ENCODE measurements around the gene SLC22A1.
"Not testable (repeated sequence)": the region's sequence is repeated elsewhere in the genome, so short reads cannot be mapped to it uniquely, and the experiment has no call there.

Gene SLC22A1

DNA sequence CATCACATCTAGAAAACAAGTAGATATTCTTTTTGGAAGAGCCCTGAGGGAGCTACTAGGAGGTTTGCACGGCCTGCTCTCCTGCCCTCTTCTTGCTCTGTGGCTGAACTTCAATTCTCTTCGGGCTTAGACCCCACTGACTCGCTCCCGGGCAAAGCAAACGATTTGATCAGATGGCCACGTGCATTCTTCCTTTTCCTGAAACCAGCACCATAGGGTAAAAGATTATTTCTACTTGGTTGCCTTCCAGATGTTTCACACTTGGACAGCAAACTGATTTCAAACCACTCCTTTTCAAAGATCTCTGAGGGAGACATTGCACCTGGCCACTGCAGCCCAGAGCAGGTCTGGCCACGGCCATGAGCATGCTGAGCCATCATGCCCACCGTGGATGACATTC is at the start of gene SLC22A1:
TSS of gene SLC22A1 (plus strand) at position 258 of the 400 bp plus-strand sequence. CDS start at position 379, 121 bp downstream.
- no peak for DNase-seq (ENCODE audit: low read depth)

DNA sequence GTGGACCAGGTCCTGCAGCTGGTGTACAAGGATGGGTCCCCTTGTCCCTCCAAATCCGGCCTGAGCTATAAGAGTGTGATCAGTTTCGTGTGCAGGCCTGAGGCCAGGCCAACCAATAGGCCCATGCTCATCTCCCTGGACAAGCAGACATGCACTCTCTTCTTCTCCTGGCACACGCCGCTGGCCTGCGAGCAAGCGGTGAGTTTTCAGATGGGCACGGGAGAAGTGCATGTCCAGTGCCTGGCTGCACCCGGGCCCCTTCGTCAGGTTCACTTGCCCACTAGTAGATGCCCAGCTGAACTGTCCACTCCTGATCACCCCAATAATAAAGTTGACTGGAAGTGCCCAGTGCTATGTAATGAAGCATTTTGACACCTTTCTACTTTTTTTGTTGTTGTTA is 48.3 kb upstream of the SLC22A1 start:
- DNase-seq (ENCODE audit: low read depth) = no peak

DNA sequence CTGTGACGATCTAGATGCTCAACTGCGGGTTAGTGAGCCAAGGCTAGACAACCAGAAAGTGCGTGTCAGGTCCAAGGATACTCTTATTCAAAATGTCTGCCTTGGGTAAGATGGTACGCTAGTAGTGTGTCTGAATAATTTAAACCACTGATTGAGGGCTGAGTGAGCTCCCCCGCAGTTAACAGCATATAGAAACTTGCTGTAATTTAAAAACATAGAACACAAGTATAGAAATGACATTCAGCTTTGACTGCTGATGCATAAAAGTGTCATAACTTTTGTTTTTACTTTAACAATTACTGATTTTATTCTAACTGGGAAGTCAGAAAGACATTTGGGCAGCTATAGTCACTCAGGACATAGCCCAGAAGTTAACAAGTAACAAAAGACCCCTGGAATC is 45.6 kb upstream of the SLC22A1 start:
- DNase-seq (ENCODE audit: low read depth) = no peak

DNA sequence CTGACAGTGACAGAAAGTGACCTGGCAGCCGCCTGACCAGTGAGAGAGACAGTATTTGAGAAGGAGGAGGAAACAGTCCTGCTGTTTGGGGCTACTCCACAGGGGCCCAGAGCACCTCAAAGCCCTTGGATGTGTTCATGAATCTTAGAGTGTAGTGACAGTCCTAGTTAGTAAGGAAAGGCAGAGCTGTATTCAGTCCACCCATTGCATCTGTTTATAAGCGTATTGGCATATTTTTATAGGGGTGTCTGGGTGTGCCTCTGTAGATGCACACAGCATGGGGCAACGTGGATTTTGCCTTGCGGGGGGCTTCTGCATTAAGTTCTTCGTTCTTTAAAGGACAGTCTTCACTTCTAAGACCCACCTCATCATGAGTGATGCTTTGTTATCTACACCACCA is 44.6 kb upstream of the SLC22A1 start:
- DNase-seq (ENCODE audit: low read depth) = no peak

DNA sequence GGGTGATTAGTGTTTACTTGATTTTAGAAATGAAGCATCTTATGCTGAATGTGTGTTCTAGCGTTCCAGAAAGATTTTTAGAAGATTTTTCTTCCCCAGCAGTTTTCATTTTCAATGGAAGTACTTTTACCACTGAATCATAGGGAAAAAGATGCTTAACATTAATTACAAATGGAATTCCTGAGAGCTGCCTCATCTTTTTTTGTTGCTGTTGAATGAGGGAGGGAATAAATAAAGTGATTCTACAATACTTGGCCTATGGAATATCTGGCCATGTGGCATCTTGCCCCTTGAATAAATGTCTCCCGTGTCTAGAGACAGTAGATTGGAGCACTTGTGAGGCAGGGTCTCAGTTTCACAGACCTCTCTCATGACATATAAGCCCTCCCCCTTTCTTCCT is 44.1 kb upstream of the SLC22A1 start:
- DNase-seq (ENCODE audit: low read depth) = peak; percentile 68

DNA sequence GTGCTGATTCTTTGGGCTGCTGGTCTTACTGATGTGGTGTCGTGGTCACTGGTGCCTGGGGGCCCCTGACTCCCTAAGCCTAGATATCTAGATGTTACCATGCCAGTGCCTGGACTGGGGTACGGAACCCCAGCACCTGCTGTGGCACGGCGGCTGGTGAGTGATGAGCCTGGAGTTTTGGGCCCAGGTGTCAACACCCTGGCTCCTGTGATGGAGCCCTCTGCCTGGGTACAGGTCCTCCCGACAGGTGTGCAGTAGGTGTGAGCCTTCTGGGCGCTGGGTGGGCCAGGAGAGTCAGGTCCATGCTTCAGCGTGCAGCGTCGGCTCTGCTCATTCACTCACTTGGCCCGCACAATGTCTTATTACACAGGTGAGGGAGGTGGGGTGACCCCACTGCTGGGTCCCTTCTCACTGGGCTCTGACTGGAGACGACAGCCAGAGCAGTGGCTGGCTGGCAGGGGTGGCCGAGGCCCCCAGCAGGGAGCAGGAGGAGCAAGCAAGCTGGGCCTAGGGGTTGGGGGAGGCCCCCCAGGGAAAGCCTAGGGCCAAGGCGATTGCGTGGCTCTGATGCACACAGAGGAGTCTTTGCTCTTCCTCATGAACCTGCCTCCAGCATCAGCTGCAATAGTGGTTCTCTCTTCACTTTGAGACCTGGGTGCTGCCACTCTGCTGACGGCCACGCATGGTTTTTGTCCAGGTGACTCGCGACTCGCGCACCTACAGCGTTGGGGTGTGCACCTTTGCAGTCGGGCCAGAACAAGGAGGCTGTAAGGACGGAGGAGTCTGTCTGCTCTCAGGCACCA is 42.5 kb upstream of the SLC22A1 start:
- DNase-seq (ENCODE audit: low read depth) = no peak

DNA sequence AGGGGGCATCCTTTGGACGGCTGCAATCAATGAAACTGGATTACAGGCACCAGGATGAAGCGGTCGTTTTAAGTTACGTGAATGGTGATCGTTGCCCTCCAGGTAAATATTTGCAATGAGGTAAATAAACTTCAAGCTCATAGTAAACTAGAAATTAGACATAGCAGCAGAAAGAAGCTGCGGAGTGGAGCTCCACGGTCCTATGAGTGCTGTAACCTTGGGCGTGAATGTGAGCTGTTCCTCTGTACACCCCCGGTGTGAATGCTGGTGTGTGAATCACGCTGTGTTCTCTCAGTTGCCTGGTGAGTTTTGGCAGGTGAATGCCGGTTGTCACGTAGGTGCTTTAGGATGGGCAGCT is 42.0 kb upstream of the SLC22A1 start:
- no peak for DNase-seq (ENCODE audit: low read depth)

DNA sequence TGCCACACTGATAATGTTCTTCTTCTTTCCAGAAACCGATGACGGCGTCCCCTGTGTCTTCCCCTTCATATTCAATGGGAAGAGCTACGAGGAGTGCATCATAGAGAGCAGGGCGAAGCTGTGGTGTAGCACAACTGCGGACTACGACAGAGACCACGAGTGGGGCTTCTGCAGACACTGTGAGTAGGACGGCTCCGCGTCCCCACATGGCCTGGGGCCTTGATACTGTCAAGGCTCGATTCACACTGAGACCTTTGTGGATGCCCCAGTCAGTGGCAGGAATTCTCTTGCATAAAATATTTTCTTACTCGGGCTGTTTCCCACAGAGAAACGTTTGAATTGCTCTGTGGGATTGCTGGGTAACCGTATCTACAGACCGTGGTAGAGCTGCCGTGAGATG is 41.5 kb upstream of the SLC22A1 start:
- no peak for DNase-seq (ENCODE audit: low read depth)

DNA sequence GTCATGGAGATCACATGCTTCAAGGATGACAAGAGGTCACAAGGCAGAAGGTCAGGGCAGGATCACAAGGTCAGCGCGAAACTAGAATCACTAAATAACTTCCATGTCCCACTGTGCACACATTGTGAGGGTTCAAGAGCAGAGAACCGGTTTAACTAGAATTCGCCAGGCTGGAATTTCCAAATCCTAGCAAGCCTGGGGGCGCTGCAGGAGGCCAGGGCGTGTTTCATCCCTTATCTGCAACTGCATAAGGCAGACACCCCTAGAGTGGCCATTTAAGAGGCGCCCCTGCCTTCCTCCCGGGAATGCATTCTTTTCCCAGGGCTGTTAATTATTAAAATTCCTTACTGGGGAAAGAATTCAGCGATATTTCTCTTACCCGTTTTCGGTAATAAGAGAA is 40.2 kb upstream of the SLC22A1 start:
- DNase-seq (ENCODE audit: low read depth) = no peak

DNA sequence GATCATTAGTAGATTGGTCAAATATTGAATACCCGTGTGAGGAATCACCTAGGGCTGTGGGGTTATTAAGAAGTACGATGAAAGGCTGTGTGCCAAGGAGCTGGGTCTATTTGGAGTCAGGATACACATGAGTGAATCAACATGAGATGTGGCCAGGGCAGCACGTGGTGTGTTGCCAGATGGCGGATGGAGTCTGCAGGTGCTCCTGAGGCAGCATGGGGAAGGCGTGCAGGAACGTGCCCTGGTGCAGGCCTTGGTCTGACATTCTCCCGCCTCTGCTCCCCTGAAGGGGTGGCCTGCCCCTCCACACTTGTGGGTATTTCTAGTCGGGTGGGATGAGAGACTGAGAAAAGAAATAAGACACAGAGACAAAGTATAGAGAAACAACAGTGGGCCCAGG is 39.0 kb upstream of the SLC22A1 start:
- no peak for DNase-seq (ENCODE audit: low read depth)

DNA sequence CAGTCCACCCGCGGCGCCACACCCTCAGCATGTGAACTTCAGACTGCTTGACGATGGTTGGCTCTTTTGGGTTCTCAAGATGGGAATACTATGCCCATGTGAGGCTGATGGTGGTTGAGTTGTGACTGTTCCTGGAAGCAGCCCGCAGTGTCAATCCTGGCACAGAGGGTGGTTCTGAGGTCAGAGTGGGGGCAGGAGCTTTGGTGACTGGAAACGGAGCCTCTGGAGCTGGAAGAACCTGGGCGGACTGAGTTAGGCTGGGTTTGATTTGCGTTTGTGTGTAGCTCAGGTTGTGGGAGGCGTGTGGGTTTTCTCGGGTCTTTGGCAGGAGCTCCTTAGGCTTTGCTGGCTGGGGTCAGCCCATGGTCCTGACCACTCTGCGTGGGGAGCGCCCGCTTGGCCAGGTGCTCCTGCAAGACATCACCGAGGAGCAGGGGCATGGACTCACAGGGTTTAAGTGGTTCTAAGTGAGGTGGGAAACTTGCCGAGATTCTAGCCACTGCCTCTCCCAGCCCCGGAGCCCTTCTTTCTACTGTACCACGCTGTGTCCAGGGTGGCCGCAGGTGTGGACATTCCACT is 37.3 kb upstream of the SLC22A1 start:
- DNase-seq (ENCODE audit: low read depth) = no peak

DNA sequence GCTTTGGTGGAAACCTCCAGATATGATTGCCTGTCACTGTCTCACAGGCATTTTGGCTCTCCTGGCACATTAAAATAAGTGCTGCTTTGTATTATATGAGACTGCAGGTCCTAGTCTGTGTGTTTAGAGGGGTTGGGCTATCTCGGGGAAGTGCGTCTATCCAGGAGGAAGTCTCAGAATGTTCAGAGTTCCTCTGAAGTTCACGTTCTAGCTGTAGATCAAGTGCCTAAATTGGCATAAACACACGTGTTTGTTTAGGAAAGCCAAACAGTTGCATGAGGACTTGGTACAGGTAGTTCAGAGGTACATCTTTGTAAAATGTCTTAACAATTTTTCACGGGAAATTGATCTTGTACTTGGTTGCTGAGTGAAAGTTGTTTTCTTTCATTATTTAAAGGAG is 36.4 kb upstream of the SLC22A1 start:
- no peak for DNase-seq (ENCODE audit: low read depth)

DNA sequence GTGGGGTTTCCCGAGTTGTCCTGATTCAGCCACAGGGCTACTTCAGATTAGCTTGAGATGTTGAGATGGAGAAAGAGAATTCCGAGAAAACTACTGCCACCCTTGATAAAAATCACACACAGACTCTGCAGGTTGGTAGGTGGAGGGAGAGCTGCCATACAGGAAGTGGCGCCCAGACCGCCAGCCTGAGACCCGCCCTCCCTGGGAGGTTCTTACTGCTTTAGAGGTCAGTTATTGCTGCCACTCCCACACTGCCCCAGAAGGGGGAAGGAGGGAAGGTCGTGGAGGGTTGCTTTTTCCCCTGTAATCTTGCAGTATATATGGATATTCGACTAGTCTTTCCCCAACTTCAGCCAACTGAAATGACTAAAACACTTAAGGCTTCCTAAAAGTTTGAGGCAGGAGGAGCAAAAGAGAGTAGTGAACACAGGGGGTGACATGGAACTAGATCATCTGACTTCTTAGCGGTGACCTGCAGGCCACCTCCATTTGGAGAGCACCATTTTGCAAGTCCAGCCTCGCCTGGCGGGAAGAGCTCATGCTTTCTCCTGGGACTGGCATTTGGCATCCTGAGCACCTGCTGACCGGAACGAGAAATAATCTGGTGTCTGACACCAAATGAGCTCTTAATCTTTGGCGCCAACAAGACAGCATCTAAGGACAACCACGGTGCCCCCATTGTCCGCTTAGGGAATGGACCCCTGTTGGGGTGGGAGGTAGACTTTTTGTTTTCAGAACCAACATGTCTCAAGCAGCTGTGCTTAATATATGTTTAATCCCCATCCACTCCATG is 35.7 kb upstream of the SLC22A1 start:
- DNase-seq (ENCODE audit: low read depth) = no peak

DNA sequence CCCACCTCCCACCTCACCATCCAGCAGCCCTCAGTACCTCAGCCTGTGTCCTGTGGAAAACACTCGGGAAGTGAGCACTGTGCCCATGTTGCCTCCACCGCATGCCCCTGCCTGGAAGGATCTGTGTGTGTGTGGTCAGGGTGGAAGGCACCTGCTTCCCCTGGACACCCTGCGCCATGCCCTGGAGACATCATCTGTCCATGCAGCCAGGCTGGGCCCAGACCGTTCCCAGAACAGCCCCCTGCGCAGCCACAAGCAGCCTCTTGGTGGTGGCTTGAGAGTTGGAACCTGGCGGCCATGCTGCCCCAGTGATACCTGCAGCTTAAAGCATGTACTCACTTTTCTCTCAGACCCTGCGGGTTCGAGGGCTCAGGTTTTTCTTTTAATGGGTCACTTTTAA is 34.9 kb upstream of the SLC22A1 start:
- DNase-seq (ENCODE audit: low read depth) = no peak

DNA sequence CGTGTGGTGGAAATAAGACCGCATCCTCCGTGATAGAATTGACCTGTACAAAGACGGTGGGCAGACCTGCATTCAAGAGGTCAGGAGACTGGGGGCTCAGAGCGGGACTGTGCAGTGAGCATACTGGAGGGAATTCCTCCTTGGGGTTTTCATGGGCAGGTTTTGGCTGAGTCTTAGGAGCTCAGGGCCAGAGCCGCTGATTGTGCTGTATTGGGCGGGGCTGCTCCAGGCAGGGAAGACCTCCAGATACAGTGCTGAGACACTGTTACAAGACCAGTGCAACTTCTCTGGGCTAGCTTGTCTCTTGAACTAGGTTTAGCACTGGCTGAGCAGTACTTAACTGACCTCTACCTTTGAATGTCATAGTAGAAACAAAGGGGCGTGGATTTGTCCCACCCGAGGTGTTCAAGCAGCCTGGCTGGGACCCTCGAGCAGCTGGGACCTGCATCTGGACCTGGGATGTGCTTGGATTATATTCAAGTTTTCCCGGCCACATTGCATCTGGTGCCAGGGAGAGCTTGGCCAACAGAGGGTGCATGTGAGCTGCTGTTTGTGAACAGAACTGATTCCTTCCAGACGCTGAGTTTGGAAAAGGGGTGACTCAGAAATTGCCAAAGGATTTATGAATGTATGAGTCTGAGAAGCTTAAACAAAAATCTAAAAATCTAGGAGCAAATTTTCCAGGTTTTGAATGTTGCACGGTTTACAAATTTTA is 33.4 kb upstream of the SLC22A1 start:
- DNase-seq (ENCODE audit: low read depth) = peak; percentile 88

DNA sequence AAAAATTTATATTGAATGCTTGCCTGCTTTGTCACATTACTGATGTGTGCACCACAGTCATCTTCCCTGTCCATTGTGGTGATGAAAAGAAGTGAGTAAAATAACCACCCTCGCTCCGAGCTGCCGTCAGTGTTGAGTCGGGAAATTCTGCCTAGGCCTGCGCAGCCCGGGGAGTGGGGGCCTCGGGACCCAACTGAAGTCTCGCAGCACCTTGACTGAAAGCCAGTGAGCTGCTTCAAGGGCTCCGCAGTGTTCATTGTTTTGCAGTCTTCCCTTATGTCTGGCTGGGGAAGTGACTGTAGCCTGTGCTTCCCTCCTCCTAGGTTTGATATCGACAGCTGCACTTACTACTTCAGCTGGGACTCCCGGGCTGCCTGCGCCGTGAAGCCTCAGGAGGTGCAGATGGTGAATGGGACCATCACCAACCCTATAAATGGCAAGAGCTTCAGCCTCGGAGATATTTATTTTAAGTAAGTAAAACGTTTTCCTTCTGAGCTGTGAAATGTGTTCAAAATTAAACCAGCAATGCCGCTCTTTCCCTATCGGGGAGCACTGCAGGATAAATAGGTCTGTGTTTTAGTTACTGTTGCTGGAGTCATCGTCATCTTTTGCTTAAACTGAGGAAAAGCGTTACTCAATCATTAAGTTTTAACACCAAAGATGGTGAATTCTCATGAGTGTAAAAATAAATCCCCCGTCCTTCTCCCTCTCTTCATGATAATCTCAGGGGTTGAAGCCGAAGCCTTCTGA is 32.7 kb upstream of the SLC22A1 start:
- DNase-seq (ENCODE audit: low read depth) = no peak

DNA sequence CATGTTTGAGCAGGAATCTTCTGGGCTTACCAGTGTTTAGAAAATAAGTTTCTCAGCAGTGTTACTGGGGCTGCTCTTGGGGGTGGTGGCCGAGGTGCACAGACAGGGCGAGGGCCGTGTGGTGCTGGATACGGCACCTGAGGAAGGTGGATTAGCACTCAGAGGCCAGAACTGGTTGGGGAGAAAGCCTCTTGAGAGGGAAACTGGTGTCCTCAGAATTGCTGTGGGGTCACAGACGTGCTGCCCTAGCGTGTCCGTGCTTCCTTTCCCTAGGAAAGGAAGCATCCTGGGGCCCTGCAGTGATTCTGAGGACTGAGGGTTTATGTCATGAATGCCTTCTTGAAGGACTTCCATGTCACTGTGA is 32.1 kb upstream of the SLC22A1 start:
- no peak for DNase-seq (ENCODE audit: low read depth)

DNA sequence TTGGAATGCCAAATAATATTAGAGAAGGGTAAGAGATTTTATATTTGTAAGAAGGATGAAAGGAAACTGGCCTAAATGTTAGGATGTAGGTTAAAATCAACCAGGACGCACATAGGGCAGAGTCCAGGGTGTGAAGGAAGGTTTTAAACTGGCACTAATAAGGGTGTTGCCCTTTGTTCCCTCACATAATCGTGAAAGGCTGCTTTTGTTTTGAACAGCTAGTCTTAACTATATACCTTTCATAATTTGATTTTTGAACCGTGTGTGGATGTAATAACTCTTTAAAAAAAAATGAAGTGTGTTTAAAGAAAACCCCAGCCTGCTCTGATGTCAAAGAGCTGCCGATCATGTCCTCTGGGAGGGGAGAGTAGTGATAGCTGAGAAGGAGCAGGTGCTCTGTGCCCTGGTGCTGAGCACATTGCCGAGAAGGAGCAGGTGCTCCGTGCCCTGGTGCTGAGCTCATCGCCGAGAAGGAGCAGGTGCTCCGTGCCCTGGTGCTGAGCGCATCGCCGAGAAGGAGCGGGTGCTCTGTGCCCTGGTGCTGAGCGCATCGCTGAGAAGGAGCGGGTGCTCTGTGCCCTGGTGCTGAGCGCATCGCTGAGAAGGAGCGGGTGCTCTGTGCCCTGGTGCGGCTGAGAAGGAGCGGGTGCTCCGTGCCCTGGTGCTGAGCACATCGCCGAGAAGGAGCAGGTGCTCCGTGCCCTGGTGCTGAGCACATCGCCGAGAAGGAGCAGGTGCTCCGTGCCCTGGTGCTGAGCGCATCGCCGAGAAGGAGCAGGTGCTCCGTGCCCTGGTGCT is 31.0 kb upstream of the SLC22A1 start:
- not testable (repeated sequence) for DNase-seq (ENCODE audit: low read depth)

DNA sequence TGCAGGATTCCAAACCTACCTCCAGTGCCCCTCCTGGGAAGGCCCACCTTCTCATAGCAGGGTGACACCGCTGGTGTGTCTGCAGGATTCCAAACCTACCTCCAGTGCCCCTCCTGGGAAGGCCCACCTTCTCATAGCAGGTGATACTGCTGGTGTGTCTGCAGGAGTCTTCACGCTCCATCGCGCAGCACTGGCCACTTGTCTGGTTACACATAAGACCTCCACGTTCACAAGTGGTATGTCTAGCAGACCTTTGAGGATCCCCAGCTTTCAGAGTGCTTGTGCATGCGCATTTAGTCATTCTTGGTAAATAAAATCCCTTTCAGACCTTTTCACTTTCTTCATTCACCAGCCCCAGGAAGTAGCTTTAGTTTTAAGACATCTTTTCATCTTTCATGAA is 29.4 kb upstream of the SLC22A1 start:
- DNase-seq (ENCODE audit: low read depth) = not testable (repeated sequence)

DNA sequence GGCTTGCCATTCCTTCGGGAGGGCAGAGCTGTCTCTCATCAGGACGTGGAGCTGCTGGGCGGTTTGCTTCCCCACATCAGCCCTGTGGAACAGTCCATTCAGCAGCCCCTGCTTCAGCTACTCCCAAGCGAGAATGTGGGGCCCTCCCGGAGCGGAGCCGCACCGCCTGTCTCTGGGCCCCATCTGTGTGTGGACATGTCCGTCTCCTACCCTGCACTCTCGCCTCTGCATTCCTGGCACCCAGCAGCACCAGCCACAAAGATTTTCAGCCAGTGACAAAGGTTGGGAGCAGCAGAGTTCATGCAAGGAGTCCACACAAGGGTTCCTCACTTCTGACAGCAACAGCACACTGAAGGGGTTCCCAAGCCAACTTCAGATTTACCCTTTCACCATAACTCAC is 29.0 kb upstream of the SLC22A1 start:
- DNase-seq (ENCODE audit: low read depth) = no peak

DNA sequence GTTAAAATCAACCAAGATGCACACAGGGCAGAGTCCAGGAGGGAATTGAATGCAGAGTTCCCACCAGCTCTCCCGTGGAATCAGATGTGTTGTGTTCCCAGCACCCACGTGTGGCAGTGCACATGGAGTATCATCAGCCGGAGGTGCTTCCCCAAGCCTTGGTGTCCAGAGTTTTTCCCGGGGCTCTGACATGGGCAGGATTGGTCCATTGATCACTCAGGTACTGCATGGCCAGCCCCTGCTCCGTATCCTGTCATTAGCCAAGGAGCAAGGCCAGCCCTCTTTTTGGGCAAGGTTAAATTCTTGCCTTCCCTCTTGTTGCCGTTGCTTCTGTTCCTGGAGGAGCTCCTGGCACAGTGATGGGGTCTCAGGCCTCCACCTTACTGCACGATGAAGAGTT is 28.6 kb upstream of the SLC22A1 start:
- DNase-seq (ENCODE audit: low read depth) = no peak
